OCI-LY3 (cell line): Measurements from ENCODE around the gene EIF4A3.
"Not testable (repeated sequence)": the region's sequence is repeated elsewhere in the genome, so short reads cannot be mapped to it uniquely, and the experiment has no call there.

Source experiments
- CTCF ChIP-seq: fragments of 200-600, 300-600 bp; sonication (generic); IDR thresholded peaks from 2 replicates; pipeline ENCODE4 v1.5.1; 2014; ENCODE audit warnings: antibody characterized with exemption, low read length, low read depth
- EZH2phosphoT487 ChIP-seq: fragments of 200-600 bp; shearing (Covaris generic); IDR thresholded peaks from 2 replicates; pipeline ENCODE4 v1.6.1; 2018; ENCODE audit warnings: antibody characterized with exemption, mixed run types, low read depth

- not testable (repeated sequence) for TF ChIP-seq CTCF, EZH2phosphoT487
Observed at GRCh38 chr17:80090164-80090563, 56.8 kb downstream of the EIF4A3 start.
